Upper lobe of right lung (tissue), 1 donor: ENCODE measurements around the gene ECE2. TPM values are rescaled to one million over a fixed set of nuclear protein-coding genes. Genes with fewer than 3 reads are reported as not detected.
"Not testable (repeated sequence)": the region's sequence is repeated elsewhere in the genome, so short reads cannot be mapped to it uniquely, and the experiment has no call there.

Experiments
- ATAC-seq: fragments of 200-7000 bp; cut with Tn5 transposase; one replicate; pipeline ENCODE4 v1.9.1; 2020; ENCODE audit warnings: mild to moderate bottlenecking, moderate library complexity
- DNase-seq: peaks from one replicate; pipeline ENCODE4 v3.0.0-alpha.2; 2020
- H3K27ac ChIP-seq: fragments of 200-600 bp; one replicate; pipeline ENCODE4 v1.8.0; 2022
- H3K27me3 ChIP-seq: fragments of 200-600 bp; one replicate; pipeline ENCODE4 v1.8.0; 2022; ENCODE audit warnings: mild to moderate bottlenecking
- H3K36me3 ChIP-seq: fragments of 200-600 bp; one replicate; pipeline ENCODE4 v1.8.0; 2022
- H3K4me1 ChIP-seq: fragments of 200-600 bp; one replicate; pipeline ENCODE4 v1.8.0; 2022
- H3K4me3 ChIP-seq: fragments of 200-600 bp; one replicate; pipeline ENCODE4 v1.8.0; 2022; ENCODE audit warnings: mild to moderate bottlenecking
- H3K9me3 ChIP-seq: fragments of 200-600 bp; one replicate; pipeline ENCODE4 v1.8.0; 2022
- intact Hi-C: fragments of 100-400 bp; cut with DNase I; formaldehyde crosslinking; loops from one replicate; pipeline ENCODE4 v1.11.0; 2022
- total RNA-seq: library from RNA; stranded (reverse); fragmentation: NEBNext Ultra II Directional; extraction: Animal tissue kit (Norgen Biotek cat#: 25700); gene quantifications from one replicate; pipeline ENCODE4 v1.2.1, GENCODE V29; 2021
- TF ChIP-seq, protein P1 (sequence below): fragments of 200-600 bp; IDR thresholded peaks from one replicate; pipeline ENCODE4 v1.8.0; 2022; ENCODE audit warnings: antibody characterized with exemption
- donor health status: DM: no; HTN: yes; CAD: no; lungs with severe emphysema.

ECE2 gene
- total RNA-seq, 1 donor from 2014 or later: not detected

GRCh38 chr3:184260724-184261269 lies 15.0 kb upstream of the ECE2 start:
- DNase-seq (no peak), ATAC-seq (no peak)
- TF ChIP-seq, protein P1, sequence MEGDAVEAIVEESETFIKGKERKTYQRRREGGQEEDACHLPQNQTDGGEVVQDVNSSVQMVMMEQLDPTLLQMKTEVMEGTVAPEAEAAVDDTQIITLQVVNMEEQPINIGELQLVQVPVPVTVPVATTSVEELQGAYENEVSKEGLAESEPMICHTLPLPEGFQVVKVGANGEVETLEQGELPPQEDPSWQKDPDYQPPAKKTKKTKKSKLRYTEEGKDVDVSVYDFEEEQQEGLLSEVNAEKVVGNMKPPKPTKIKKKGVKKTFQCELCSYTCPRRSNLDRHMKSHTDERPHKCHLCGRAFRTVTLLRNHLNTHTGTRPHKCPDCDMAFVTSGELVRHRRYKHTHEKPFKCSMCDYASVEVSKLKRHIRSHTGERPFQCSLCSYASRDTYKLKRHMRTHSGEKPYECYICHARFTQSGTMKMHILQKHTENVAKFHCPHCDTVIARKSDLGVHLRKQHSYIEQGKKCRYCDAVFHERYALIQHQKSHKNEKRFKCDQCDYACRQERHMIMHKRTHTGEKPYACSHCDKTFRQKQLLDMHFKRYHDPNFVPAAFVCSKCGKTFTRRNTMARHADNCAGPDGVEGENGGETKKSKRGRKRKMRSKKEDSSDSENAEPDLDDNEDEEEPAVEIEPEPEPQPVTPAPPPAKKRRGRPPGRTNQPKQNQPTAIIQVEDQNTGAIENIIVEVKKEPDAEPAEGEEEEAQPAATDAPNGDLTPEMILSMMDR: no peak
- H3K36me3 ChIP-seq: no peaks in the 10 kb centered on the region
- no peak overlapping the region for H3K27ac ChIP-seq
- H3K27me3 ChIP-seq: peaks cover 66% of the 10 kb centered on the region
- intact Hi-C loops: no loop called here
- no peaks in the 10 kb centered on the region for H3K9me3 ChIP-seq
- peaks cover 23% of the 10 kb centered on the region for H3K4me1 ChIP-seq
- H3K4me3 ChIP-seq: peak overlapping the region; percentile 48

- ATAC-seq (peak; percentile 70), DNase-seq (peak; percentile 76)
- Histone ChIP-seq H3K4me1 (peaks cover 23% of the 10 kb centered on the region), H3K4me3 (peak within 1 kb of the TSS; percentile 48), H3K27ac (no peak within 1 kb of the TSS), H3K9me3 (no peaks in the 10 kb centered on the region), H3K27me3 (peaks cover 66% of the 10 kb centered on the region), H3K36me3 (no peaks in the 10 kb centered on the region)
- TF ChIP-seq, protein P1: no peak
- intact Hi-C loops: no loop called here
Measured at GRCh38 chr3:184261270-184261853, 14.5 kb upstream of the ECE2 start, which contains the start of gene CAMK2N2. TSS of gene CAMK2N2 (minus strand) at chr3:184261553. CDS start at chr3:184261285, 268 bp downstream.

DNA sequence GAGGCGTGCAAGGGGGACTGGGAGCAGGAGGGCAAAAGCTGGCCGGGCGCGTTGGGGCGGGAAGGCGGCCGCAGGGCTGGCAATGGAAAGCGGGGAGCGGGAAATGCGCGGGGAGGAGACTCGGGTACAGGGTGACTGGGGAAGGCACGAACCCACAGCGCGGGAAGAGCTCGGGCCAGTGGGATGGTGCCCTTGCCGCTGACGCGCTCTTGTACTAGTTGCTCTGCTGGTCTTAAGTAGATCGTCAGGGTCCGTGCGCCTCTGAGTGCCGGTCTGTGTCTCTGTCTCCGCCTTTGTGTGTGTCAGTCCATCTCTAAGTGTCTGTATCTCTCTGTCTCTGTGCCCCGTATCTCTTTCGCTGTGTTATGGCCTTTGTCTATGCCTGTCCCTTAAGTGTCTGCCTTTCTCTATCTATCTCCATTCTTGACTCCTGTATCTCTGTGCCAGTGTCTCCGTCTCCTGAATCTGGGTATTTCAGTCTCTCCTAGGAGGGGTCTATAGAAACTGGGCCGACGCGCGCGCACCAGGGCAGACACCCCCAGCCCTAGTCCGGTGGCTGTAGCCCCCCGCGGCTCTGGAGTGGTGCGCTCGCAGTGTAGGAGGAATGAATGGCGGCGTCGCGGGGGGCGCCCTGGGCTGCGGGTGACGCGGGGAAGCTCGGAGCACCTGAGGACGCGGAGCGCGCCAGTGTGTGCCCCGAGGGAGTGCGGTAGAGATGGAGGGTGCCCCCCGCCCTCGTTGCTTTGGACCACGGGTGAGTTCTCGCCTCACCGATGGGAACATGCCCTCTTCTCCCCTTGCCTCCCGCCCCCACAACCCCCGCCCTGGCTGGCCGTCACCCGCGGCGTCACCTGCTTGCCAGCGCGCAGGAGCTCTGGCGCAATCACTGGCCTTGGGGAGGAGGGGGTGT lies 13.7 kb upstream of the ECE2 start:
- Histone ChIP-seq H3K9me3 (no peaks in the 10 kb centered on the region), H3K4me1 (peaks cover 23% of the 10 kb centered on the region), H3K4me3 (peak overlapping the region; percentile 48), H3K27ac (no peak overlapping the region), H3K27me3 (peaks cover 66% of the 10 kb centered on the region), H3K36me3 (no peaks in the 10 kb centered on the region)
- peak; percentile 3 for ATAC-seq
- intact Hi-C loops: no loop called here
- DNase-seq: no peak
- TF ChIP-seq, protein P1: no peak

DNA sequence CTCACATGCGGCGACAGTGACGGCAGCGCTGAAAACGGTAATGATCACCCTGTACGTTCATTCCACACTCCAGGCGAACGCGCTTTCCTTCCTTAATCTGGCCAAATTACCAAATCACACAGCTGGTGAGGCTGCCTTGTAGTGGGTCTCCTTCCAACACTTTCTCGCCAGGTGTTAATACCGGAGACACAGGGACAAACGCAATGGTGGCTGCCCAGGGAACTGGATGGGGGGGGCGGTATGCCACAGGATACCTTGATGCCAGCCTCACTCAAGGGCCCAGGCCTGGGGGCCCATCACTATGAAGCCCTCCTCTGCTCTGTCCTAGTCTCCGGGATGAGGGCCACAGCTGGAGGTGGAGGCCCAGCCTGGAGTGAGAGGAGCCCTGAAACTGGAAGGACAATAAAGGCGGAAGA lies 13.1 kb upstream of the ECE2 start:
- no peak overlapping the region for H3K4me3 ChIP-seq
- no peak overlapping the region for H3K27ac ChIP-seq
- DNase-seq (no peak), ATAC-seq (no peak)
- TF ChIP-seq, protein P1: no peak
- intact Hi-C loops: no loop called here
- peaks cover 67% of the 10 kb centered on the region for H3K27me3 ChIP-seq
- peaks cover 23% of the 10 kb centered on the region for H3K4me1 ChIP-seq
- no peaks in the 10 kb centered on the region for H3K9me3 ChIP-seq
- no peaks in the 10 kb centered on the region for H3K36me3 ChIP-seq

DNA sequence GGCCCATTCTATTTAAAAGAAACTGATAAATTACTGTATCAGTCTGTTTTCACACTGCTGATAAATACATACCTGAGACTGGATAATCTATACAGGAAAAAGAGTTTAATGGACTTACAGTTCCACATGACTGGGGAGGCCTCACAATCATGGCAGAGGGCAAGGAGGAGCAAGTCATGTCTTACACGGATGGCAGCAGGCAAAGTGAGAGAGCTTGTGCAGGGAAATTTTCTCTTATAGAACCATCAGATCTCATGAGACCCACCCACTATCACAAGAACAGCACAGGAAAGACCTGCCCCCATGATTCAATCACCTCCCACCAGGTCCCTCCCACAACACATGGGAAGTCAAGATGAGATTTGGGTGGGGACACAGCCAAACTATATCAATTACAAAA lies 8.6 kb upstream of the ECE2 start:
- H3K4me1 ChIP-seq, H3K9me3 ChIP-seq, H3K4me3 ChIP-seq, intact Hi-C loops, H3K36me3 ChIP-seq, DNase-seq, H3K27ac ChIP-seq, ATAC-seq: not testable (repeated sequence)
- H3K27me3 ChIP-seq: peaks cover 57% of the 10 kb centered on the region

DNA sequence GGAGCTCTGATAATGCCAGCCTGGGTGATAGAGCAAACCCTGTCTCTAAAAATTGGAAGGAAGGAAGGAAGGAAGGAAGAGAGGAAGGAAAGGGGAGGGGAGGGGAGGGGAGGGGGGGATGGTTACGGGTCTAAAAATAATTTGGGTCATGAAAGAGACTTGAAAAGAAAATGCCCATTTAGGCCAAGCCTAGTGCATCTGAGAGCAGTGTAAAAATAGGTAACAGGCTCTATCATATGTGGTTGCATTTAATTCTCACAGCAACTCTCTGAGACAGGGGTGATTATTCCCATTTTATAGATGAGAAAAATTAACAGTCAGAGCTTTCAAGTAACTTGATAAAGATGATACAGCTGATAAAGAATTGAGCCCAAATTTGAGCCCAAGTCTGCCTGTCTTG lies 3.6 kb upstream of the ECE2 start:
- TF ChIP-seq, protein P1: no peak
- H3K27me3 ChIP-seq: peaks cover 48% of the 10 kb centered on the region
- no peaks in the 10 kb centered on the region for H3K36me3 ChIP-seq
- no peaks in the 10 kb centered on the region for H3K4me1 ChIP-seq
- H3K9me3 ChIP-seq: no peaks in the 10 kb centered on the region
- H3K4me3 ChIP-seq: no peak overlapping the region
- intact Hi-C loops: no loop called here
- ATAC-seq: no peak
- no peak overlapping the region for H3K27ac ChIP-seq
- no peak for DNase-seq
